ENCODE measurements around the gene MYL5.

DNA sequence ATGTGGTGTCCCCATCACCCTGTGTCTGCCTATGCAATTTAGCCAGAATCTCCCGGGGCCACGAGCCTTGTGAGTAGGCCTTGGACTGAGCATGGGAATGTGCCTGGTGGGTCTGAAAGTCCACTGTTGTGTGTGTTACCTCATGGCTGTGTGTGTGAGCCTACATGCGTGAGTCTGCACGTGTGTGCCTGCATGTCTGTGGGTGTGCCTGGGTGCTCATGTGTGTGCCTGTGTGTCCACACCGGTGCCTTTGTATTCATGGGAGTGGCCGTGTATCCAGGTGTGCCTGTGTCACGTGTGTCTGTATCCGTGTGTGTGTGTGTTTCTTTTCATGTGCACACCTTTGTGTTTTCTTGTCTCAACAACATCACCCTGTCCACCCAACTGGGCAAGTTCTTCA is 14.5 kb upstream of the MYL5 start:
- TF ChIP-seq RAD21 (IDR thresholded peaks at IDR 0.05) (no peak), YY1 (IDR thresholded peaks at IDR 0.05) (no peak), SP1 (IDR thresholded peaks at IDR 0.05) (no peak), RXRA (IDR thresholded peaks at IDR 0.05) (no peak), EGR1 (IDR thresholded peaks at IDR 0.05; ENCODE audit: low read depth in 2 of 2) (no peak)
- TF ChIP-seq, protein P1, sequence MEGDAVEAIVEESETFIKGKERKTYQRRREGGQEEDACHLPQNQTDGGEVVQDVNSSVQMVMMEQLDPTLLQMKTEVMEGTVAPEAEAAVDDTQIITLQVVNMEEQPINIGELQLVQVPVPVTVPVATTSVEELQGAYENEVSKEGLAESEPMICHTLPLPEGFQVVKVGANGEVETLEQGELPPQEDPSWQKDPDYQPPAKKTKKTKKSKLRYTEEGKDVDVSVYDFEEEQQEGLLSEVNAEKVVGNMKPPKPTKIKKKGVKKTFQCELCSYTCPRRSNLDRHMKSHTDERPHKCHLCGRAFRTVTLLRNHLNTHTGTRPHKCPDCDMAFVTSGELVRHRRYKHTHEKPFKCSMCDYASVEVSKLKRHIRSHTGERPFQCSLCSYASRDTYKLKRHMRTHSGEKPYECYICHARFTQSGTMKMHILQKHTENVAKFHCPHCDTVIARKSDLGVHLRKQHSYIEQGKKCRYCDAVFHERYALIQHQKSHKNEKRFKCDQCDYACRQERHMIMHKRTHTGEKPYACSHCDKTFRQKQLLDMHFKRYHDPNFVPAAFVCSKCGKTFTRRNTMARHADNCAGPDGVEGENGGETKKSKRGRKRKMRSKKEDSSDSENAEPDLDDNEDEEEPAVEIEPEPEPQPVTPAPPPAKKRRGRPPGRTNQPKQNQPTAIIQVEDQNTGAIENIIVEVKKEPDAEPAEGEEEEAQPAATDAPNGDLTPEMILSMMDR (IDR thresholded peaks at IDR 0.05; ENCODE audit: low read depth, low read length, missing input control) = no peak
- TF ChIP-seq, protein P2, sequence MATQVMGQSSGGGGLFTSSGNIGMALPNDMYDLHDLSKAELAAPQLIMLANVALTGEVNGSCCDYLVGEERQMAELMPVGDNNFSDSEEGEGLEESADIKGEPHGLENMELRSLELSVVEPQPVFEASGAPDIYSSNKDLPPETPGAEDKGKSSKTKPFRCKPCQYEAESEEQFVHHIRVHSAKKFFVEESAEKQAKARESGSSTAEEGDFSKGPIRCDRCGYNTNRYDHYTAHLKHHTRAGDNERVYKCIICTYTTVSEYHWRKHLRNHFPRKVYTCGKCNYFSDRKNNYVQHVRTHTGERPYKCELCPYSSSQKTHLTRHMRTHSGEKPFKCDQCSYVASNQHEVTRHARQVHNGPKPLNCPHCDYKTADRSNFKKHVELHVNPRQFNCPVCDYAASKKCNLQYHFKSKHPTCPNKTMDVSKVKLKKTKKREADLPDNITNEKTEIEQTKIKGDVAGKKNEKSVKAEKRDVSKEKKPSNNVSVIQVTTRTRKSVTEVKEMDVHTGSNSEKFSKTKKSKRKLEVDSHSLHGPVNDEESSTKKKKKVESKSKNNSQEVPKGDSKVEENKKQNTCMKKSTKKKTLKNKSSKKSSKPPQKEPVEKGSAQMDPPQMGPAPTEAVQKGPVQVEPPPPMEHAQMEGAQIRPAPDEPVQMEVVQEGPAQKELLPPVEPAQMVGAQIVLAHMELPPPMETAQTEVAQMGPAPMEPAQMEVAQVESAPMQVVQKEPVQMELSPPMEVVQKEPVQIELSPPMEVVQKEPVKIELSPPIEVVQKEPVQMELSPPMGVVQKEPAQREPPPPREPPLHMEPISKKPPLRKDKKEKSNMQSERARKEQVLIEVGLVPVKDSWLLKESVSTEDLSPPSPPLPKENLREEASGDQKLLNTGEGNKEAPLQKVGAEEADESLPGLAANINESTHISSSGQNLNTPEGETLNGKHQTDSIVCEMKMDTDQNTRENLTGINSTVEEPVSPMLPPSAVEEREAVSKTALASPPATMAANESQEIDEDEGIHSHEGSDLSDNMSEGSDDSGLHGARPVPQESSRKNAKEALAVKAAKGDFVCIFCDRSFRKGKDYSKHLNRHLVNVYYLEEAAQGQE (IDR thresholded peaks at IDR 0.05) = no peak

All from liver (tissue), 3 donors.